Osteocyte (in vitro differentiated cells): Measurements from ENCODE around the gene NFAT5. TPM values are rescaled to one million over a fixed set of nuclear protein-coding genes. Genes with fewer than 3 reads are reported as not detected.
A peak's percentile ranks its signal among the peaks of the same experiment; 100 is the strongest.
"Not testable (repeated sequence)": the region's sequence is repeated elsewhere in the genome, so short reads cannot be mapped to it uniquely, and the experiment has no call there.

Source experiments
- DNase-seq: peaks from one replicate; pipeline ENCODE4 v3.0.0; 2021; ENCODE audit warnings: mixed read lengths; ENCODE audit not compliant: unreplicated experiment; ENCODE audit errors: extremely low spot score
- H3K27ac Mint-ChIP-seq: one replicate; pipeline ENCODE4 v1.8.0; 2021; ENCODE audit warnings: mild to moderate bottlenecking, mixed read lengths; ENCODE audit not compliant: unreplicated experiment
- H3K27me3 Mint-ChIP-seq: one replicate; pipeline ENCODE4 v1.8.0; 2021; ENCODE audit warnings: mixed read lengths; ENCODE audit not compliant: unreplicated experiment
- H3K36me3 Mint-ChIP-seq: one replicate; pipeline ENCODE4 v1.8.0; 2021; ENCODE audit warnings: mixed read lengths; ENCODE audit not compliant: unreplicated experiment
- H3K4me1 Mint-ChIP-seq: one replicate; pipeline ENCODE4 v1.8.0; 2021; ENCODE audit warnings: mixed read lengths; ENCODE audit not compliant: unreplicated experiment
- H3K4me3 Mint-ChIP-seq: one replicate; pipeline ENCODE4 v1.8.0; 2021; ENCODE audit warnings: mild to moderate bottlenecking, moderate library complexity, mixed read lengths; ENCODE audit not compliant: unreplicated experiment
- H3K9me3 Mint-ChIP-seq: one replicate; pipeline ENCODE4 v1.8.0; 2021; ENCODE audit warnings: mixed read lengths; ENCODE audit not compliant: unreplicated experiment
- total RNA-seq: library from RNA; stranded (reverse); gene quantifications from 2 replicates; pipeline ENCODE4 v1.2.1, GENCODE V29; 2021
- TF ChIP-seq, protein P1 (sequence below): fragments of 200-600 bp; sonication (generic); IDR thresholded peaks from 2 replicates; pipeline ENCODE4 v1.5.0; 2021; ENCODE audit warnings: antibody characterized with exemption, mild to moderate bottlenecking, moderate library complexity

NFAT5 gene
- total RNA-seq, 1 donor from 2014 or later = 55.0 TPM

DNA sequence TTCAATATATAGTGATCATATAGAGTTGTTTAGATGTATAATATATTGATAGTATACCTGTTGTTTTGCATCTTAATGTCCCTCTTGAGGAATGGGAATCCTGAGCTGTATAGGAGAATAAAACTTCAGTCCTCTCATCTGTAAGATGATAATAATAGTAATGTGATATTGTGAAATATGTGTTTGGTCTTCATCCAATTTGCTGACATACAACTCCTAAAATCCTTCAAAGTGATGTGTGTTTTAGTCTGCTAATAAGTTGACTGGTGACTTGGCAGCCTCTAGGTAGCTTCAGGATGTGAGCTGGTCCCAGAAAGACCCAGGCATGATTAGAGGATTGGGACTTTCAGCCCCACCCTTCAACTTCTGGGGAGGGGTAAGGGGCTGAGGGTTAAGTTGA, 22.8 kb upstream of the NFAT5 start:
- H3K36me3 Mint-ChIP-seq = no peaks in the 10 kb centered on the region
- no peaks in the 10 kb centered on the region for H3K4me1 Mint-ChIP-seq
- H3K27ac Mint-ChIP-seq = no peak overlapping the region
- H3K9me3 Mint-ChIP-seq = no peaks in the 10 kb centered on the region
- DNase-seq = no peak
- no peaks in the 10 kb centered on the region for H3K27me3 Mint-ChIP-seq
- no peak overlapping the region for H3K4me3 Mint-ChIP-seq
- TF ChIP-seq, protein P1, sequence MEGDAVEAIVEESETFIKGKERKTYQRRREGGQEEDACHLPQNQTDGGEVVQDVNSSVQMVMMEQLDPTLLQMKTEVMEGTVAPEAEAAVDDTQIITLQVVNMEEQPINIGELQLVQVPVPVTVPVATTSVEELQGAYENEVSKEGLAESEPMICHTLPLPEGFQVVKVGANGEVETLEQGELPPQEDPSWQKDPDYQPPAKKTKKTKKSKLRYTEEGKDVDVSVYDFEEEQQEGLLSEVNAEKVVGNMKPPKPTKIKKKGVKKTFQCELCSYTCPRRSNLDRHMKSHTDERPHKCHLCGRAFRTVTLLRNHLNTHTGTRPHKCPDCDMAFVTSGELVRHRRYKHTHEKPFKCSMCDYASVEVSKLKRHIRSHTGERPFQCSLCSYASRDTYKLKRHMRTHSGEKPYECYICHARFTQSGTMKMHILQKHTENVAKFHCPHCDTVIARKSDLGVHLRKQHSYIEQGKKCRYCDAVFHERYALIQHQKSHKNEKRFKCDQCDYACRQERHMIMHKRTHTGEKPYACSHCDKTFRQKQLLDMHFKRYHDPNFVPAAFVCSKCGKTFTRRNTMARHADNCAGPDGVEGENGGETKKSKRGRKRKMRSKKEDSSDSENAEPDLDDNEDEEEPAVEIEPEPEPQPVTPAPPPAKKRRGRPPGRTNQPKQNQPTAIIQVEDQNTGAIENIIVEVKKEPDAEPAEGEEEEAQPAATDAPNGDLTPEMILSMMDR = no peak

DNA sequence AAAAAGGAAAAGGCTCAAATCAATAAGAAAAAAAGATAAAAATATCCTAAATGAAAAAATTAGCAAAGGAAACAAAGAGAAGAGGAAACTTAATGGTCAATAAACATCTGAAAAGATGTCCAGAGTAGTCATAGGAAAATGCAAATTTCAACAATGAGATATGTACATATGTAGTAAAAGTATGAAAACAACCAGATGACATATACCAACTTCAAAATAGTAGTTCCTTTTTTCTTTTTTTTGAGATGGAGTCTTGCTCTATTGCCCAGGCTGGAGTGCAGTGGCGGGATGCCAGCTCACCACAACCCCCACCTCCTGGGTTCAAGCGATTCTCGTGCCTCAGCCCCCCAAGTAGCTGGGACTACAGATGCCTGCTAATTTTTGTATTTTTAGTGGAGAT, 21.7 kb upstream of the NFAT5 start:
- Mint-ChIP-seq H3K27ac (no peak overlapping the region), H3K36me3 (no peaks in the 10 kb centered on the region), H3K27me3 (no peaks in the 10 kb centered on the region), H3K4me3 (no peak overlapping the region), H3K4me1 (no peaks in the 10 kb centered on the region), H3K9me3 (no peaks in the 10 kb centered on the region)
- TF ChIP-seq, protein P1 = no peak
- no peak for DNase-seq

DNA sequence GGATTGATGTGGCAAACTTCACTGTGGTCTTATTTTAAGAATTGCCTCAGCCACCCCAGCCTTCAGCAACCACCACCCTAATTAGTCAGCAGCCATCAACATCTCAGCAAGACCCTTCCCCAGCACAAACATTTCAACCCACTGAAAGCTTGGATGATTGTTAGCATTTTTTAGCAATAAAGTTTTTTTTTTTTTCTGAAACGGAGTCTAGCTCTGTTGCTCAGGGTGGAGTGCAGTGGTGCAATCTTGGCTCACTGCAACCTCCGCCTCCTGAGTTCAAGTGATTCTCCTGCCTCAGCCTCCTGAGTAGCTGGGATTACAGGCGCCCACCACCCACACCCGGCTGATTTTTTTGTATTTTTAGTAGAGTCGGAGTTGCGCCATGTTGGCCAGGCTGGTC, 19.1 kb upstream of the NFAT5 start:
- not testable (repeated sequence) for H3K4me1 Mint-ChIP-seq, H3K27ac Mint-ChIP-seq

DNA sequence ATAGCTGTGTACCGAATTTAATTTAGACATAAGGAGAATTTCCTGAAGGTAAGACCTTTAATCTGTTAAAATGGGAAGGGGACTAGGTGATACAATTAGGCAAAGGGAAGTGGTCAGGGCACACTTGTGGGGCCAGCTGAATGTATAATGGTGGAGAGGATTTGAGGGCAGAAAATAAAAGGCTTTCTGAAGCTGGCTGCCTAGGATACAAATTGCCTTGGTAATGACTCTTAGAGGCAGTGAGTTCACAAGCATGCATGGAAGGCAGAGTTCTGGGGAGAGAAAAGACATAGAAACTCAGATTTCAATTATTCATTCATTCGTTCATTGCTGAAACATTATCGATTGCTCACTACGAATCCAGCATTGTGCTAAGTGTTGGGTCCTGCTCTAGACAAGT, 12.4 kb upstream of the NFAT5 start:
- H3K27ac Mint-ChIP-seq = no peak overlapping the region
- peaks cover 3% of the 10 kb centered on the region for H3K36me3 Mint-ChIP-seq
- no peak for DNase-seq
- TF ChIP-seq, protein P1 = no peak
- H3K4me3 Mint-ChIP-seq = no peak overlapping the region
- H3K9me3 Mint-ChIP-seq = no peaks in the 10 kb centered on the region
- no peaks in the 10 kb centered on the region for H3K27me3 Mint-ChIP-seq
- peaks cover 3% of the 10 kb centered on the region for H3K4me1 Mint-ChIP-seq

More for the DNA sequence above, 19.1 kb upstream of the NFAT5 start:
- not testable (repeated sequence) for H3K27me3 Mint-ChIP-seq, H3K4me3 Mint-ChIP-seq, DNase-seq, H3K36me3 Mint-ChIP-seq, H3K9me3 Mint-ChIP-seq

DNA sequence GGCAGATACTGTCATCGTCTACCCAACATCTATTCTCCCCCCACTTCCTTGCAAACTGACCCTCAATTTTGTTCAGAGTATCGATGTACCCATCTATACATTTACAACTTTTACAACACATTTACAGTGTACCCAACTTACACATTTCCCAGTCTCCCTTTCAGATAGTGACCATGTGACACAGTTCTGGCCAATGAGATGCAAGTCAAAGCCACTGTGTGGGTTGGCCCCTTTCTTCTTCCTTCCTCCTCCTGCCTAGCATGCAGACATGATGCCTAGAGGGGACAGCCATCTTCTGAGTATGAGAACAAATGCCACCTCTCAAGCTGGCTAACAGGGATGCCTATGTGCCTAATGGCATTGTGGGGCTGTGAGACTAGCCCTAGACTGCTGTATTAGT, 11.3 kb upstream of the NFAT5 start:
- Mint-ChIP-seq H3K9me3 (no peaks in the 10 kb centered on the region), H3K27me3 (no peaks in the 10 kb centered on the region), H3K4me3 (no peak overlapping the region), H3K36me3 (peaks cover 3% of the 10 kb centered on the region), H3K27ac (no peak overlapping the region), H3K4me1 (peaks cover 3% of the 10 kb centered on the region)
- TF ChIP-seq, protein P1 = no peak
- DNase-seq = peak; percentile 30

DNA sequence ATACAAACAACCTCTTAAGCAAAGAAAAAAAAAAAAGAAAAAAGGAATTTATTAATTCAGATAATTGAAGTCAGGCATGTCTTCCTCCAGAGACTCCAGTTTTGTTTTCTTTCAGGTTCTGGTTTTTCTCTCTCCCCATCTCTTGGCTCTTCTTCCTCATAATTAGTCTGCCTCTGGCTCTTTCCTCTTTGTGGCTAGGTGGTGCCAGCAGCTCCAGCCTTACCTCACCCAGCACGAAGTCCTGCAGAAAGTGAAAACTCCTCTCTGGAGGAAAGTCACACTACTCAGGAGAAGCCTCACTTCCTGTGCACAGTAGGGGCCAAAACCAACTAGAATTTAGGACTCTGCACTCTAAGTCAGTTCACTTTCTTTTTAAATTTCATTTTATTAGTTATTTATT, 10.3 kb upstream of the NFAT5 start:
- DNase-seq = no peak
- no peak overlapping the region for H3K4me3 Mint-ChIP-seq
- no peak overlapping the region for H3K27ac Mint-ChIP-seq
- no peaks in the 10 kb centered on the region for H3K27me3 Mint-ChIP-seq
- TF ChIP-seq, protein P1 = no peak
- peaks cover 3% of the 10 kb centered on the region for H3K4me1 Mint-ChIP-seq
- H3K9me3 Mint-ChIP-seq = no peaks in the 10 kb centered on the region
- H3K36me3 Mint-ChIP-seq = peaks cover 3% of the 10 kb centered on the region
